GM21528 (cell line): ENCODE data around the gene MAP2.

Experiments used
- ATAC-seq: cut with Tn5 transposase; IDR thresholded peaks from one replicate; pipeline ENCODE4 v1.9.1; 2021; ENCODE audit warnings: mild to moderate bottlenecking, moderate library complexity; ENCODE audit not compliant: unreplicated experiment, low FRiP score

MAP2 gene

DNA sequence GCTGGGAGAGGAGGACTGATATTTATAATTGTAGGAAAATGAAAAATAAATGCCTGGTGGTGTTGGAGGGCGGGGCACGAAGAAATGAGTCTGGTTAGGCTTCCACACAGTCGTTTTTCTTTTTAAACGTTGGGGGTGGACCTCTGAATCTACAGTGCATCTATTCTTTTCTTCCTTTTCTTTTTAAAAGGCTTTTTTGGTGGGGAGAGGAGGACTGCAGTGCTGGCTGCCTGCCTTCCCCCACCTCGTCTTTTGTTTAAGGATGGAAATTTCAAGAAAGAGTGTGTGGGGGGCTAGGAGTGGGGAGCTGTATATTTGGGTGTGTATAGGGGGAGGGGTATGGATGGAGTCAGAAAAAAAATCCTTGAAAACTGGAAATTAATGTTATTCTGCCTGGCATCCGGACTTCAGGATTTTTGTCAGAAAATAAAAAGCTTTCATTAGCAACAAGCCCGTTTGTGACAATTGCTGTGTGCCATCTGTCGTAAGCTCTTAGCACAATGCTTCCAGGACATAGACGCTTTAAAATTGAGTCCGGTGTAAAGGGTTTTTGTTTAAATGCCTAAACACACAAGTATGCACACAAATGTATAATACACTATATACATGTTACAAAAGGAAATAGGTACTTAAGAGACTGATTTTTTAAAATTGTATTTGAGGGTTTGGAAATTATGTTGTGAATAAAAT lies 1.1 kb downstream of the MAP2 start:
- ATAC-seq = no peak

DNA sequence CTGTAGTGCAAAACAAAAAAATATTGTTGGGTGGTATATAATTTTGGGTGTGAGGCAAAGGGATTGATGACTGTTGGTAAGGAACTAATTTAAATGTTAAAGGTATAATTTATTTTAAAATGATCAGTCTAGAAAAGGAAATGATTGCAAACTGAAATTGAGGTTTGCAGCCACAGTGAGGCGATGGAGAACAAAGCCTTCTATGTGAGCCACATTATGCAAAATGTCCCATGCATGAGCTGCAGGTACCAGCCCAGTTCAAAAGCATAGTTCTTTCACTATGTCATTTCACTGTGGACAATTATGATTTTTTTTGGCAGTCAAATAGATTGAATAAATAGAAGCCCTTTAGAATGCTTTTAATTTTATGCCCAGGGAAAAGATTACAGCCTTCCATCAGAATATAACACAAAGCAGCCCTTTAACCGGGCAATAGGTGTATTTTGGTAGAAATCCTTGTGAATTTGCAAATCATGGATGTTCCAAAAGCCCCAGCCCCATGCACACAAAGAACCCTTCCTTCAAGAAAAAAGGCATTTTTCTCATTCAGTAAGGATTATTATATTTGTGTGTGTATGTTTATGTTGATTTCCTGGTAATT lies 1.7 kb downstream of the MAP2 start:
- ATAC-seq = no peak

DNA sequence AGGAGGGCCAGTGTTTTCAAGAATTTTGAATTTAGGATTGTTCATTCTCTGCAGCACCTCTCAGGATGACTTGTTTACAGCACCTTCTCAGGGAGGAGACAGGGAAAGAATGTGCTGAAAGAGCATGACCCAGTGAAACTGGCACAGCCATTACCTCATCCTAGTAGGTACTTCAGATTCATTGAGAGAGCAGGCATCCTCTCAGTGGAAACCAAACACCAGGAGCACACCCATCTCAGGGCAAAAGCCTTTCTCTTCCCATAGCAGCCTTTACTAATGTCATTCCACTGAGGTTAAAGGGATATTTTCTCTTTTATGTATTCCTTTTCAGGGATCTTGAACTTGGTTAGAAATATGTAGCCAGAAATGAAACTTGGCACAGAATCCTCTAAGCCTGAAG lies 2.6 kb downstream of the MAP2 start:
- no peak for ATAC-seq

DNA sequence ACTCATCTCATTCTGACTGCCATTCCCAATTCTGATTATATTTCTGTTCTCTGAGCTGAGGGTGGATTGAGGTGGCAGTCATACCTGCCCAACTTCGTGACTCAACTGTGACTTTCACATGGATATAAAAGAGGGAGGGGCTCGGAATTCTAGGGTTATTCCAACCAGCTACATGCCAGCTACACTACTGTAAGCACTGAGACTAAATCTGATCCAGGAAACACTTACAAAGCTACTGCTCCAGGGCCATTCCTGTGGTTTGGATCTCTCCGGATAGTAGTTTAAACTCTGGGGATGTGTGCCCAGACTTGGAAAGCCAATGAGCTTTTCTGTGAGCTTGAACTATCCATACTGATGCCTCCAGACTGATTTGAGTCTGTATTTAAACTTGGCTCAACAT lies 7.9 kb downstream of the MAP2 start:
- no peak for ATAC-seq

DNA sequence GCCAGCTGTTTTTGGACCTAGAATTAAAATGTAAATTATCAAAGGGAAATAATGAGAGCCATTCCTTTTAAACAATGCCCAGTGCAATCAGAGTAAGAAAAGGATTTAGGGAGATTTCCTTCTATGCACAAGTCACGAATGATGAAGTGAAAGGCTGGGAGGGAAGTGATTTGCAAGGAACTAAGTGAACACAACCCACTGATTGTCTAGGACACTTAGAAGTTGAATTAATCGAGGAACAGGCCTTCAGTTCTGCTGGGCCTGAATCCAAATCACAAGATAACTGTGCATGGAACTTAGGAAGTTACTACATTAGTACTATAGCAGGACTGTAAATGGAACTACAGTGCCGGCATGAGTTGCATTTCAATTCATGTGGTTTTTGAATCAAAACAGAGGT lies 17.7 kb downstream of the MAP2 start:
- ATAC-seq = no peak

DNA sequence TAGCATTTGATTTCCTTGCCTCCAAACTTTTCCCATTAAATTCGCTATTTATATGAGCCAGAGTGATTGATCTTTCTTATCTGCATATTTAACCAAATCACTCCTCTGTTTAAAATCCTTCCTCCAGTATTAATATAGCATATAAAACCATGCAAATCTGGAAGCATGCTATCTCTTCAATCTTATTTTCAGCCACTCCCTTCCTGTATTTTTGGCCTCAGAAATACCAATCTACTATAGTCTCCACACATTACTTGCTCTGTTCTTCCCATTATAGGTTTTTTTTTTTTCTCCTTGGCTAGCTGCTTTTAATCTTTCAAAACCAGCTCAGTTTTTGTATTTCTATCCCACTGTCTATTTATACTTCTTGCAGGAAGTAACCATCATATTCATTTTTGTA lies 19.1 kb downstream of the MAP2 start:
- ATAC-seq = no peak

DNA sequence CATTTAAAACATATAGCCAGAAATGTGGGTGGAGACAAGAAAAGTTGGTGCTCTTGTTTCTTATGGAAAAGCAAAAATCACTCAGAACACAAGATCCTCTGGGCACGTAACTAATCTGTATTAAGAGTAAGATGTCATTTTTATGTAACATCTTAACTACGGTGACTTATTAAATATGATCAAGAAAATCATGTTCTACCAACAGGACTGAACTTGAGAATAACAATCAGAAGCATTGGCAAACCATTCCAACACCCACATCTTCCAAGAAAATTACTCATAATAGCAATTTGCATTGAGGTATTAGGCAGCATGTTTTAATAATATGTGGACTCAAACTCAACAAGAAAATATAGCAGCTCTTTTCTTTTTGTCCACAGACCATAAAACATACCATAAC lies 21.6 kb downstream of the MAP2 start:
- ATAC-seq = no peak

DNA sequence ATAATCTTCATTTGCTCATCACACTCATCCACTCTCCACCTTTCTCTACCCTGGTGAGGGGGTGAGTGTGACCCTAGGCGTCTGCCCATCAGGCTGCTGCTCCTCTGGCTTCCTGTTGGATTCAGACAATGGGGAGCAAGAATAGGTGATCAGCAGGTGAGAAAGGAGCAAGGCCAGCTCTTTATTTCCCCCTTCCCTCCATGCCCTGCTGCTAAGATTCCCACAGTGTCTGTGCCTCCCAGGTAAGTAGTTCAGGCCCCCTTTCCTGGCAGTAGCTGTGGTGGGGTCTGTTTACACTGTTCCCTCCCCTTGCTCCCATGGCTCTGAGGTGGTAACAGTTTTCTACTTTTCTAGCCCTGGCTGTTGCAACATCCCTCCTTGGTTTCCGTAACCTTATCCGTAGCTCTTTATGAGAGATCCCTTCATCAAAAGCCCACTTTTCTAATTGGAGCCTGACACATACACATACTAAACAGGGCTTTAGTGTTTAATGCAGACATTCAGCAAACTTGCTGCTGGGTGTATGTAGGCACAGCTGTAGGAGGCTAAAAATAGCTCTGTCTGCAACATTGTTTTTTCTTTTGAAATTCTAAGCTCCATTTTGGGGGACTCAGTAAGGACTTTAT lies 27.5 kb downstream of the MAP2 start:
- no peak for ATAC-seq

DNA sequence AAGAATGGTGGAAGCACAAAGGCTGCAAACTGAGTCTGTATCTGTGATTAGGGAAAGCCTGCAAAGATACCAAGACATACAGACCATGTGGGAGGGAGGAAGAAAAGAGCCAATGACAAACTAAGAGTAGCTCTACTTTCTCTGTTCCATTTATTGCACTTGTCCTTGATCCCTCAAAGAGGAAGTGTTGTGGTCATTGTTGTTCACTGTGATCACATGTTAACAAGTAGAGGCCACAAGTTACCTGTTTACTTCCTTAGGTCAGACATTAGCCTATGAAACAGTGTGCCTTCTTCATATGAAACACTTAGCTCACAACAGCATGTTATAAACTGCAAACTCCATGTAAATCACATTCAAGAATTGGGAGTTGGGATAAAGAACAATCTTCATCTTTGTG lies 32.6 kb downstream of the MAP2 start:
- ATAC-seq = no peak

DNA sequence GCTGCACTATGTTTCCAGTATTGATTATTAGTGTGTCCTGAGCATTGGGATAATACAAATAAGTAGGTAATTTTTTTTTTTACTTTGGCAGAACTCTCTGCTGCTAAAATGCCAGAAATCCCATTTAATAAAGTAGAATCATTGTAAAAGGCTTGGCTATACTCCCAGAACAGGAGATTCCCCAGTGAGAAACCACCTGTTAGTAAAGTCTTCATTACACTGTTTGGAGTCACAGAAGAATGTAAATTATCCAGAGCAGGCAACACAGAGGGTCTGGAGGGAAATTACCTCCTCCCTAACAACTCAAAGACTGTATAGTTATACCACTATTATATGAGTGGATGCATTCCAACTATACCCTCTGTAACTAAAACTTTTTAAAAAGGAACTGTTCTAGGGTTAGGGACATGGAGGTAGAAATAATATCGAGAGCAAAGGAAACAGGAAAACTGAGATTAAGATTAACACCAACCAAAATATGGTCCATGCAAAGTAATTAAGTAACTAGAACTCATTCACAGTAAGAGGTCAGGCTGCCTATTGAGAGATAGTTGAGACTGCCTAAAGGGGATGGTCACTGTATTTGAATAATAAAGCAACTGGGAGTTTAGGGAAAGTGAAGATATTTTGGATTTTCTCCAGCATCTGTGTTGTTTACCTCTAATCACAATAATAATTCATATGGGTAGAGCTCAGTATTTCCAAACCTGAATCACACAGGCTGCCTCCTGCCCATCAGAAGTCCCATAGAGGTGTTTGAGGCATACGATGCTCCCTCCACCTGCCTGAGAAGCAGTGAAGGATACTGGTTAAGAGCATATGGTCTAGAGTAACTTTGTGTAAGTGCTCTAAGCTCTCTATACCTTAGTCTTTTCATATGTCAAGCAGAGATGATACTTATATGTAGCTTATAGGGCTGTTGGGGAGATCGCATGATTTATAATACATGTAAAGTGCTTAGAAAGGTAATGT lies 34.4 kb downstream of the MAP2 start:
- no peak for ATAC-seq

DNA sequence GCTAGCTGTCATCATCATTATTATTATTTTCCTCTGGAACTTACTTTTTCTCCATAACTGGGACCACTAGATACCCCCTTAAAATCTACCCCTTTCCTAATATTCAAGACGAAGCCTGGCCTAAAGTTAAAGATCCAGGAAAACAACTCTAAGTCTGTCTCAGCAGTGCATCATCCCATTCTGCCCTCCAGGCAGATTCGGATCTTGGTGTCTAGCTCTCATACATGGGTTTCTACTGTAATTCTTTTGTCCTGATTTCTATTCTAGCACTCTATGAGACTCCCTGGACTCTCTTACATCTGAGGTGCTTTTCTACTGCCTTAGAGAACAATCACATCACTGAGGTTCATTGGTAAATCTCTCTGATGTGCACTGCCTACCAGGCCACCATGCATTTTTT lies 35.5 kb downstream of the MAP2 start:
- no peak for ATAC-seq

DNA sequence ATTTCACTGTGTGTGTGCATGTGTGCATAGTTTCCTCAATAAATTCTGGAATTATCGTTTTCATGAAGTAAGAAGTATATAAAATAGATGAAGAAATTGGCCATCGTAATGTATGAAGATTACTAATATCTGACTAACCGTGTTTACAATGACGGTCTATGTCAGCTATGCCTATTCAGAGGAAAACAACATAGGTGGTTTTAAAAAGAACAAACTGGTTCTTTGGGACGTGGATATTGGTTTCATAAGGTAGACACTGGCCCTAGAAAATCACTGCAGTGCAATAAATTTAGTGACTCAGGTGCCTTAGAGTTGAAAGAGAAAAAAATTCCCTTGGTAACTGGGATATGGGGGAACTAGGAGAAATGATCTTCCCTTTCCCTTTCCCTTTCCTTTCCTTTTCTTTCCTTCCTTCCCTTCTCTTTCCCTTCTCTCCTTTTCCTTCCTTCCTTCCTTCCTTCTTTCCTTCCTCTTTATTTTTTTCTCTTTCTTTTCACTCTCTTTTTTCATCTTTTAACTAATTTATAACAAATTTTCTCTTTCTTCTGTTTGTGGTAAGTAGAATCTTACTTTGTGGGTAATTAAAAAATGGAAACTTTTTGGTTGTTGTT lies 36.4 kb downstream of the MAP2 start:
- no peak for ATAC-seq

DNA sequence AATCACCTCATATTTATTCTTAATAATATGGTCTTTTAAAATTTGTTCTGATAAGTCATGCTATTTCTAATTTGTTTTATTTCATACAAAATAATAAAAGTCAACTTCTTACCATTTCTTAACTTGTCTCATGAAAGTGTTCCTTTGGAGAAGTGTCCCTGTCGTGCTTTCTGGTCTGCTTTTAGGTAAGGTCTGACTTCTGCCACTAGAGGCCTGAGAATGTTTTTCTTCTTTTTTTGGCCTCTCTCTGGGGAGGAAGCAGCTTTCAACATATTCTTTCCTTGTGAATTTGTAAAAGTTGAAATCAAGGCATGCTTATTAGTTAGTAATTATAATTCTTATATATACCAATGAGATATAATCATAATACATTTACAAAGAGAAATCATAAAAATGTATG lies 39.4 kb downstream of the MAP2 start:
- no peak for ATAC-seq

DNA sequence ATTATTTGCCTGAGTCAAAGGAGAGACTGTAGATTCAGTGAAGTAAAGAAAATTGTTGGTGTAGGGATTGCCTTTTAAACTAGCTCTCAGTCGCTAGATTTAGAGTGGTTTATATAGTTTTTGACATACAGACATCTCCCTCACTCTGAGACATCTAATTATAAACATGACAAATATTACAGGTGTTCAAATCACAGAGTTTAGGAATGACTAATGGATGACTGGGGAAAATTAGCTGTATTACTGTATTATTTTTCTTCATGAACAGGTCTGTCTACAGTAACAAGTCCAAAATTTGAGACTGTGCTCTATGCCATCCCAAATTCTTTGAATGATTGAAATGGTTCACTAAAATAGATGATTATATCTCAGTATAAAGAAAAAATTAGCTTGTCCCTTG lies 40.0 kb downstream of the MAP2 start:
- ATAC-seq = no peak

DNA sequence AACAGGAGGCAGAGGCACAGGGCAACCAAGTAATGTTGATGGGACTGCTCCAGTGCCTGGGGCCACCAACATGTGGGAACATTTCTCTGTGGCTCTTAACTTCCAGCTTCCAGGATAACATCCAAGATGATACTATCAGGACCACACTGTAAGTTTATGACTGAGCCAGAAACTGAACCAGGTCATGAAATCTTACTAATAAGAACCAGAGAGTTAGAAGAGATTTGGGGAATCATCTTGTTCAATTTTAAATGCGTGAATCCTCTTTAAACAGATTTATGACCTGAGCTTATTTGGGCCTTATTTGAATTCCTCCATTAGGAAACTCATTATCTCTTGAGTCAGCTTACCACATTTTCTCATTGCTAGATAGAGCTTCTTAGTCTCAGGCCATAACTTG lies 45.0 kb downstream of the MAP2 start:
- ATAC-seq = no peak

DNA sequence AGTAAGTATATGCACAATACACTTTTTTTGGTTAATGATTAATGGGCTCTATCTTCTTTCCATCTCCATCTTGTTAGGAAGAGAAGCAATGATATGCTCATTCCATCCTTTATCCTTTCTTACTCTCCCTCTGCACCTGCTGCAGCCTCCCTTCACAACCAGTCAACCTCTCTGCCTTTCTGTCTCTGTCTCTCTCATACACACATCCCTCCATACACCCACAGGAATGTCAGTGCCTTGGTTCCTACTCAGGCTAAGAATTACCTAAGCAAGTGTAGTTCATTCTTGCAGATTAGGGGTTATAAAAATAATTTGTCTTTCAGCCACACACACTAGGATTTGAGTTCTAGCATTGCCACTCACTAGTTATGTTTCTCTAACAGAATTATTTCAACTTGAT lies 45.6 kb downstream of the MAP2 start:
- no peak for ATAC-seq

DNA sequence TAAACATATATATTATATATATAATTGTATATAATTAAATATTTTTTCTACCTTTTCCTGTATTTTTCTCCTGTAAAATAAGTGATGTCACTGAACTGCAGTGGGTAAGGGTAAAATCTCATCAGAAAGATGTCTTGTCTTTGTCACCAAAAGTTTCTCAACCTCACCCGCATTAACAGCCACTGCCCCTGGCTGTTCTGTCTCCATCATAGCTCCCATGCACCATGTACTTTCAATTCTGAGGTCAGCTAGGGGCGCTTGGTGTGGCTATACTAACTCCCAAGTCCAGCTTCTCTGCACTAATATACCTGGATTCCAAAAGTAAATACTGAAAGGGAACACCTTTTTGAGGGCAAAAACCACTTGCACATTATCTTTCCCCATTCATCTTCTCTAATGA lies 46.6 kb downstream of the MAP2 start:
- ATAC-seq = no peak

DNA sequence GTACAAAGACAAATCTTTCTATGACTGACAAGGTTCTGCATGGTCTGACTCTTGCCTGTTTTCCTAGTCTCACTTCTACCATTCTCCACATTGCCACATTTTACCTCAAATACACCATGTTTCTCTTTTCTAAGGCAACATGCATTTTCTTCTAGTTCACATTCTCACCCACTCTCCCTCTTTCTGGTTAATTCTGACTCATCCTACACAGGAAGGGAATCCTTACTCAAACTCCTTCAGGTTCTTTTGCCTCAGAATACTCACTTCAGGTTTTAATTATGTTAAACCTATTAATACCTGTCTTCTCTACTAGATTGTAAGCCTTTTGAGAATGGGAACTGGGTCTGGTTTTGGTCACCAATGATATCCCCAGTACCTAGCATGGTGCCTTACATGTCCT lies 47.2 kb downstream of the MAP2 start:
- ATAC-seq = no peak

DNA sequence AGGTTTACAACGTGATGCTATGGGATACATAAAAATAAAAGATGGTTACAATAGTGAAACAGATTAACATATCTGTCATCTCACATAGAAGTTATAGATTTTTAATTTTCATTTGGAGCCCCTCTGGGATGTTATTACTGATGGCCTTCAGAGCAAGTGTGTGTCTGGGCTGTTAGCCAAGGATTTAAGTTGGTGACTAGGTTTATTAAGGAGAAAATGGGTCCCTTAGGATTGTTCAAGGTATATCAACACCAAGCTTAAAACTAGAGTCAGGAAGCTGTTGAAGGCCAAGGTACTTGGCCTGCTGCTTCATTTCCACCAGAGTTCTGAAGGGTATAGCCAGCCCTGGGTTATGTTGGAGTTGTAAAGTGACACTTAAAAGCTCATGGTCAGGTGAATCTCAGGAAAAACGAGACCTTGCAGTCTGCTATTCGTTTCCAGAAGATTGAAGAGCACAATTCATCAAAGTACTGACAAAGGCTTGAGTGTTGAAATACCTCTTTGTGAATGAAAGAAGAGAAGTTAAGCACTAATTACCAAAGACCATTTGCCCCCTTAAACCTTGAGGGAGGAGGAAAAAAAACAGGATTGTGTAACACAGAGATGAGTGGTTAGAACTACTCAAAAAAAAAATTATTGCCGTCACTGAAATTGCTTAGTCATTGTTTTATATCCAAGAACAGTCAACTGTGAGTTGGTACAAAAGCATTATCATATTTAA lies 48.4 kb downstream of the MAP2 start:
- ATAC-seq = no peak

DNA sequence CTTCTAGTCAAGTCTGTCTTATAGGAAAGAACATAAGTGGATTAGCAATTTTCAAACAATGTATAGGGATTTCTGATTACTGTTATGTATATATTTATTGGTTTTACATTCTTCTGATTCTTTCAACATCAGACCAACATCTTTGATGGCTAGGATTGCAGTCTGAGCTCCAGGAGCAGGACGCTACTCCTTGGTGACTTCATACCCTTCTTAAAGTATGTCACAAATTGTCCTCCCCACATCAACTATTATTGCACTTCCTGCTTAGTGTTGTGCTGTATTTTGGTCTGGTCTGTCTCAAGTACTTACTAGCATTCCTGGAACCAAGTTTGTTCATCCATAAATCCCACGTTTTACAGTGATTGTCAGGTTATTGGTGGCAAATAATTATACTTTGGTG lies 49.0 kb downstream of the MAP2 start:
- no peak for ATAC-seq
